GM12873 (cell line): ENCODE data around the gene MPP7.

Experiments used
- TF ChIP-seq, protein P1 (sequence below): IDR thresholded peaks from 2 replicates; pipeline ENCODE4 v1.5.1; 2012; ENCODE audit warnings: low read depth, mild to moderate bottlenecking, moderate library complexity, low read length, control low read depth; ENCODE audit not compliant: insufficient read depth; ENCODE audit errors: missing control alignments

Gene MPP7

GRCh38 chr10:28304032-28304571, 1.2 kb upstream of the MPP7 start:
- TF ChIP-seq, protein P1, sequence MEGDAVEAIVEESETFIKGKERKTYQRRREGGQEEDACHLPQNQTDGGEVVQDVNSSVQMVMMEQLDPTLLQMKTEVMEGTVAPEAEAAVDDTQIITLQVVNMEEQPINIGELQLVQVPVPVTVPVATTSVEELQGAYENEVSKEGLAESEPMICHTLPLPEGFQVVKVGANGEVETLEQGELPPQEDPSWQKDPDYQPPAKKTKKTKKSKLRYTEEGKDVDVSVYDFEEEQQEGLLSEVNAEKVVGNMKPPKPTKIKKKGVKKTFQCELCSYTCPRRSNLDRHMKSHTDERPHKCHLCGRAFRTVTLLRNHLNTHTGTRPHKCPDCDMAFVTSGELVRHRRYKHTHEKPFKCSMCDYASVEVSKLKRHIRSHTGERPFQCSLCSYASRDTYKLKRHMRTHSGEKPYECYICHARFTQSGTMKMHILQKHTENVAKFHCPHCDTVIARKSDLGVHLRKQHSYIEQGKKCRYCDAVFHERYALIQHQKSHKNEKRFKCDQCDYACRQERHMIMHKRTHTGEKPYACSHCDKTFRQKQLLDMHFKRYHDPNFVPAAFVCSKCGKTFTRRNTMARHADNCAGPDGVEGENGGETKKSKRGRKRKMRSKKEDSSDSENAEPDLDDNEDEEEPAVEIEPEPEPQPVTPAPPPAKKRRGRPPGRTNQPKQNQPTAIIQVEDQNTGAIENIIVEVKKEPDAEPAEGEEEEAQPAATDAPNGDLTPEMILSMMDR: no peak

GRCh38 chr10:28302012-28302637, 739 bp downstream of the MPP7 start:
- TF ChIP-seq, protein P1: no peak

- TF ChIP-seq, protein P1: no peak
These were observed 2.8 kb downstream of the MPP7 start for GRCh38 chr10:28300027-28300426.

- TF ChIP-seq, protein P1: no peak
These were observed 3.9 kb downstream of the MPP7 start for GRCh38 chr10:28298951-28299350.

DNA sequence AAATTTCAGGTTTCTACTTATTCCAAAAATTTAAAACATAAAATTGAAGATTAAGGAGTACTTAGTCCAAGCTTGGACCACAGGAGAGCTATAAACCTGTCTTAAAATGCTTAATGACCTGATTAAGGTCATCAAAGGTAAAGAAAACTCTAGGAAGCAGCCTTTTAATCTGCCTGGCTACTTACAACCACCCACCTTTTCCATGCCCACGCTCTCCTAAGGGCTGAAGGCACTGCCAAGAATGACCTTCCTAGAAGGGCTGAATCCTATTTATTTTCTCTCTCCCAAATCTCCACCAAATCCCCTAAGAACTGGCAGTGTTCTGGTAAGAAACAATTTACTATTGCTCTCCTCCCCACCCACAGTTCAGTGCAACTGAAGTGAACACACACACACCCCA, 6.8 kb downstream of the MPP7 start:
- TF ChIP-seq, protein P1: no peak

DNA sequence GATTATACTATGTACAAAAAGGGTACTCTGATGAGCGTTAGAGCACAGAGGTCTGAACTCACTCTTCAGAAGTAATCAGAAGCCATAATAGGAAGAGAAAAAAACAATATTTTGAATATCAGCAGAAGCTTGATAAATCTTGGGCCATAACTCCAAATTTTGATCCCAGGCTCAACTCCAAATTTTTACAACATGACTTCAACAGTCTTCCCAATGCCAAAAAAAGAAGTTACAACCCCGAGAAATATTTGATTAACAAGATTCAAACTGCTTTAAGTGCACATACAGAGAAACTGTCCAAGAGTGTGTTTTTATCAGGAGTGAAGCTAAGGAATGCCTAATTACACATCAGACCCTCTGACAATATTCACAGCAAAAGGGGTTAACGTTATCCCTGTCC, 7.5 kb downstream of the MPP7 start:
- TF ChIP-seq, protein P1: no peak

GRCh38 chr10:28294809-28295208, 8.1 kb downstream of the MPP7 start:
- TF ChIP-seq, protein P1: no peak
